ENCODE measurements around the gene FHOD1.

FHOD1 gene

DNA sequence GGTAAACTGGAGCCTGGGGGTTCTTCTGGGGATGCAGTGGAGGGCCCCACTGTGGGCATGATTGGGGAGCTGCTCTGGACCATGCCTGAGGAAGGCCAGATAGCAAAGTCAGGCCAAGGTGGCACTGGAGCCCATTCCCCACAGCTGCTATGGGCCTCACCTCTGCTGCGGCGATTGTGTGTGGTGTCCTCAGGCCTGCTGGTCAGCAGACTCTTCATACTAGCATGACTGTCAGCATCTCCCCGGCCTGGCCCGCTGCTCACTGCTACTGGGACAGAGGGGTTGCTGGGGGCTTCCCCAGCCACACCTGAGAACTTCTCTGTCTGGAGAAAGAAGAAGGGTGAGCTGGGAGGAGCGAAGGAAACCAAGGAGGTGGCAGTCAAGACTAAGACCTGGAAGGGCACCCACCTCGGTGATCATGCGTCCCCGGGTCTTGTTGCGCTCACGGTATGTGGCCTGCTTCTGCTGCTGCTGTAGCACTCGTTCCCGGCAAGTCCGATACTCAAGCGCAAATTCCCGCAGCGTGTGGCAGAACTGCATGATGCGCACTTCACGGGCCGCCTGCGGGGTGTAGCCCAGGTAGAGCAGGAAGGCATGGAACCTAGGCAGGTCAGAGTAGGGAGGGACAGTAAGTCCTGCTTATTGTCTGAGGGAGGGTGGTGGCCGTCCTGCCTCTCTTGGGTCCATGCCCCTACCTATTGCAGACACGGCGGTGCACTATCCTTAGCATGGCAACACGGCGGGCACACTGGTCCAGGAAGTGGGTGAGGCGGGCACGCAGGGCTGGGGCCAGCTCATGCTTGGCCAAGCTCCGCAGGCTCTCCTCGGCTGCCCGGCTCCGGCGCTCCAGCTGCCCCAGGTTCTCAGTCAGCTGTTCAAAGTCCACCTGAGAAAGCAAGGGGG is 17.1 kb downstream of the FHOD1 start:
- H3K36me3 ChIP-seq (ENCODE audit: control insufficient read depth in 4 of 4, insufficient read depth in 4 of 4, low read length in 3 of 4), result peaks cover 3 to 62% (median 52%) of the 10 kb centered on the region in 4 experiments
- POLR2A ChIA-PET, result interaction anchor here (0.7 to 1.5 kb wide), 4 partner anchors 14 to 21 kb away, joined by 3 to 7 read pairs (median 4); no protein-coding TSS in a partner anchor

DNA sequence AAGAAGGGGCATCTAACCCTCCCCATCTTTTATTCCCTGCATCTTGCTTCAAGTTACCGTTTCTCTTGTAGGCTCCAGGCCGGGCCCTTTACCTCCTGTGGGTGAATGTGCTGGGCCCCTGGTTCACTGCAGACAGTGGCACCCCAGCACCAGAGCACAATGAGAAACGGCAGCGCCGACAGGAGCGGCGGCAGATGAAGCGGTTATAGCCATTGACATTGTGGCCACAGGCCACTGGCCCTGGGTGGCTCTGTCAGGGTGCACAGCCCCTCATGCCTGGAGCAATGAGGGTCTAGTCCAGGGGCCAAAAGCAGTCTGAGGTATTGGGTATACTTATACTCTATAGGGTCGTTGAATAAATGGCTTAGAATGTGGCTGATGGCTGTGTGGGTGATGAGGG is 18.4 kb downstream of the FHOD1 start:
- Histone ChIP-seq H3K27me3 (replicated peaks in 2 of 5; ENCODE audit: control insufficient read depth in 4 of 5, insufficient read depth in 5 of 5, low read length in 4 of 5) (no peaks in the 10 kb centered on the region), H3K9me3 (ENCODE audit: control extremely low read depth in 1 of 5, control insufficient read depth in 4 of 5, insufficient read depth in 2 of 5, low read depth in 1 of 5, low read length in 4 of 5) (no peaks in the 10 kb centered on the region), H3K36me3 (ENCODE audit: control insufficient read depth in 4 of 4, insufficient read depth in 4 of 4, low read length in 3 of 4) (peaks cover 3 to 50% (median 44%) of the 10 kb centered on the region in 4 experiments), H3K4me1 (ENCODE audit: control extremely low read depth in 1 of 4, control insufficient read depth in 4 of 4, insufficient read depth in 4 of 4, low read length in 3 of 4) (peaks cover 10 to 35% (median 27%) of the 10 kb centered on the region in 4 experiments), H3K27ac (ENCODE audit: insufficient read depth in 1 of 2, low read depth in 1 of 2, low read length in 2 of 2, poor library complexity in 1 of 2, severe bottlenecking in 2 of 2) (no peak overlapping the region), H3K4me3 (ENCODE audit: control insufficient read depth in 1 of 7, extremely low read depth in 1 of 7, insufficient read depth in 4 of 7, low read depth in 2 of 7, low read length in 6 of 7) (no peak overlapping the region)
- CTCF ChIA-PET, result interaction anchor here (2.2 to 10.7 kb wide), 2 partner anchors 9 to 17 kb away, joined by 9 to 108 read pairs; partner anchors contain the start of genes FHOD1 and SLC9A5
- POLR2A ChIA-PET, result no interaction called here
- 98% methylated on average over 8 of the region's 9 CpGs for WGBS (ENCODE audit: insufficient coverage)
- DNase-seq, result no peak

More for the DNA sequence above, 17.1 kb downstream of the FHOD1 start:
- WGBS (ENCODE audit: insufficient coverage), result 95% methylated on average over 30 of the region's 32 CpGs
- Histone ChIP-seq H3K4me3 (ENCODE audit: control insufficient read depth in 1 of 7, extremely low read depth in 1 of 7, insufficient read depth in 4 of 7, low read depth in 2 of 7, low read length in 6 of 7) (no peak overlapping the region), H3K4me1 (ENCODE audit: control extremely low read depth in 1 of 4, control insufficient read depth in 4 of 4, insufficient read depth in 4 of 4, low read length in 3 of 4) (peaks cover 7 to 27% (median 20%) of the 10 kb centered on the region in 4 experiments), H3K27me3 (replicated peaks in 2 of 5; ENCODE audit: control insufficient read depth in 4 of 5, insufficient read depth in 5 of 5, low read length in 4 of 5) (no peaks in the 10 kb centered on the region), H3K27ac (ENCODE audit: insufficient read depth in 1 of 2, low read depth in 1 of 2, low read length in 2 of 2, poor library complexity in 1 of 2, severe bottlenecking in 2 of 2) (no peak overlapping the region), H3K9me3 (ENCODE audit: control extremely low read depth in 1 of 5, control insufficient read depth in 4 of 5, insufficient read depth in 2 of 5, low read depth in 1 of 5, low read length in 4 of 5) (no peaks in the 10 kb centered on the region)
- CTCF ChIA-PET, result interaction anchor here (1.0 to 10.7 kb wide), 4 partner anchors 8 to 45 kb away, joined by 3 to 108 read pairs (median 3); partner anchors contain the start of genes EXOC3L1, FHOD1 and SLC9A5
- no peak for DNase-seq

DNA sequence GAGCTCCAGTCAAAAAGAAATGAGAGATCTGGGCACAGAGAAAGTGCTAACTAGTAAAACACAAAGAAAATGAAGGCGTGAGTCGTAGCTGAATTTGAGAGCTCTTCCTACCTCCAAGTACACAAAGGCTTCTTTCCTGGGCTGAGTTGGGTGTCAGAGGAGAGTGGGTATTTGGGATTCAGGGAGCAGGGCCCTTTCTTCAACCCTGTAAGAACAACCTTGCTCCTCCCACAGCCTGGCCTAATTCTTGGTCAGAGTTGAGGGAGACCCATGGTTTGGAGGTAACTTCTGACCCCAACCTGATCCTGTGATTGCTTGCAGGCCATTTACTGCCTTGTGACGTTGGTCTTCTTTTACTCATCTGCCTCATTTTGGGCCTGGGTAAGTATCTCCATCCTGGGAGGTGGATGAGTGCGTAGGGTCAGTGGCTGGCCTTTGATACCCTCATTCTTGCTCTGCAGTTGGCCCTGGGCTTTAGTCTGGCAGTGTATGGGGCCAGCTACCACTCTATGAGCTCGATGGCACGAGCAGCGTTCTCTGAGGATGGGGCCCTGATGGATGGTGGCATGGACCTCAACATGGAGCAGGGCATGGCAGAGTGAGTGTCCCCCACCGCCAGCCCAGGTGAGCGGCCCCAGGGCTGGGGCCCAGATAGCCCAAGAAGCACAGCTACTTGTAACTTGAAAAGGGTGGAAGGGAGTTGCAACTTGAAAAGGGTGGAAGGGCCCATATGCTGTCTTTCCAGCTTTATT is 19.1 kb downstream of the FHOD1 start:
- H3K9me3 ChIP-seq (ENCODE audit: control extremely low read depth in 1 of 5, control insufficient read depth in 4 of 5, insufficient read depth in 2 of 5, low read depth in 1 of 5, low read length in 4 of 5), result no peaks in the 10 kb centered on the region
- H3K27me3 ChIP-seq (replicated peaks in 2 of 5; ENCODE audit: control insufficient read depth in 4 of 5, insufficient read depth in 5 of 5, low read length in 4 of 5), result no peaks in the 10 kb centered on the region
- H3K4me1 ChIP-seq (ENCODE audit: control extremely low read depth in 1 of 4, control insufficient read depth in 4 of 4, insufficient read depth in 4 of 4, low read length in 3 of 4), result peaks cover 11 to 42% (median 32%) of the 10 kb centered on the region in 4 experiments
- no peak for DNase-seq
- peak overlapping the region in 6 of 7 experiments; percentile 88 to 97 (median 92) for H3K4me3 ChIP-seq (ENCODE audit: control insufficient read depth in 1 of 7, extremely low read depth in 1 of 7, insufficient read depth in 4 of 7, low read depth in 2 of 7, low read length in 6 of 7)
- WGBS (ENCODE audit: insufficient coverage), result 98% methylated on average over 7 of the region's 9 CpGs
- ChIA-PET POLR2A (interaction anchor here (1.4 to 3.6 kb wide), 3 partner anchors 10 to 17 kb away, joined by 5 to 42 read pairs (median 6); partner anchors contain the start of gene FHOD1), CTCF (interaction anchor here (1.3 to 10.7 kb wide), 4 partner anchors 10 to 18 kb away, joined by 6 to 108 read pairs (median 8); partner anchors contain the start of genes FHOD1 and SLC9A5)
- peaks cover 3 to 44% (median 39%) of the 10 kb centered on the region in 4 experiments for H3K36me3 ChIP-seq (ENCODE audit: control insufficient read depth in 4 of 4, insufficient read depth in 4 of 4, low read length in 3 of 4)
- H3K27ac ChIP-seq (ENCODE audit: insufficient read depth in 1 of 2, low read depth in 1 of 2, low read length in 2 of 2, poor library complexity in 1 of 2, severe bottlenecking in 2 of 2), result peak overlapping the region in 1 of 2 experiments; percentile 88

DNA sequence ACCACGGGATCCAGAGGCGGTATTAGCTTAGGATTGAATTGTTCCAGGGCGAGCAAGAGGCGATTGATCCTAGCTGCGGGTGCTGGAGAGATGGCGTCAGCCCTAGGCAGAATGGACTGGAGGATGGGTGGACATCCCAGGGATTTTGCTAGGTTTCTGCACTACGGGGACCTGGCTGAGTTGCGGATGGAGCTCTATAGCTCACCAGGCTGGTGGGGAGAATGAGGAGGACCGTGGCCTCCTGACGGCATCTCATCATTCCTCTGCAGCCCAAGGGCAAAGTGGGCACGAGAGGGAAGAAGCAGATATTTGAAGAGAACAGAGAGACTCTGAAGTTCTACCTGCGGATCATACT is 19.7 kb downstream of the FHOD1 start:
- H3K4me1 ChIP-seq (ENCODE audit: control extremely low read depth in 1 of 4, control insufficient read depth in 4 of 4, insufficient read depth in 4 of 4, low read length in 3 of 4), result peaks cover 11 to 42% (median 32%) of the 10 kb centered on the region in 4 experiments
- CTCF ChIA-PET, result interaction anchor here (1.1 to 10.7 kb wide), 6 partner anchors 8 to 19 kb away, joined by 4 to 108 read pairs (median 8); partner anchors contain the start of genes FHOD1 and SLC9A5
- peak overlapping the region; percentile 80 to 97 (median 90) for H3K4me3 ChIP-seq (ENCODE audit: control insufficient read depth in 1 of 7, extremely low read depth in 1 of 7, insufficient read depth in 4 of 7, low read depth in 2 of 7, low read length in 6 of 7)
- H3K27me3 ChIP-seq (replicated peaks in 2 of 5; ENCODE audit: control insufficient read depth in 4 of 5, insufficient read depth in 5 of 5, low read length in 4 of 5), result no peaks in the 10 kb centered on the region
- peak overlapping the region; percentile 74 to 88 for H3K27ac ChIP-seq (ENCODE audit: insufficient read depth in 1 of 2, low read depth in 1 of 2, low read length in 2 of 2, poor library complexity in 1 of 2, severe bottlenecking in 2 of 2)
- no peak for DNase-seq
- H3K9me3 ChIP-seq (ENCODE audit: control extremely low read depth in 1 of 5, control insufficient read depth in 4 of 5, insufficient read depth in 2 of 5, low read depth in 1 of 5, low read length in 4 of 5), result no peaks in the 10 kb centered on the region
- H3K36me3 ChIP-seq (ENCODE audit: control insufficient read depth in 4 of 4, insufficient read depth in 4 of 4, low read length in 3 of 4), result peaks cover 3 to 45% (median 38%) of the 10 kb centered on the region in 4 experiments
- WGBS (ENCODE audit: insufficient coverage), result 20% methylated on average over 12 of the region's 12 CpGs
- POLR2A ChIA-PET, result interaction anchor here (1.4 to 3.6 kb wide), 3 partner anchors 11 to 18 kb away, joined by 5 to 42 read pairs (median 6); partner anchors contain the start of gene FHOD1

DNA sequence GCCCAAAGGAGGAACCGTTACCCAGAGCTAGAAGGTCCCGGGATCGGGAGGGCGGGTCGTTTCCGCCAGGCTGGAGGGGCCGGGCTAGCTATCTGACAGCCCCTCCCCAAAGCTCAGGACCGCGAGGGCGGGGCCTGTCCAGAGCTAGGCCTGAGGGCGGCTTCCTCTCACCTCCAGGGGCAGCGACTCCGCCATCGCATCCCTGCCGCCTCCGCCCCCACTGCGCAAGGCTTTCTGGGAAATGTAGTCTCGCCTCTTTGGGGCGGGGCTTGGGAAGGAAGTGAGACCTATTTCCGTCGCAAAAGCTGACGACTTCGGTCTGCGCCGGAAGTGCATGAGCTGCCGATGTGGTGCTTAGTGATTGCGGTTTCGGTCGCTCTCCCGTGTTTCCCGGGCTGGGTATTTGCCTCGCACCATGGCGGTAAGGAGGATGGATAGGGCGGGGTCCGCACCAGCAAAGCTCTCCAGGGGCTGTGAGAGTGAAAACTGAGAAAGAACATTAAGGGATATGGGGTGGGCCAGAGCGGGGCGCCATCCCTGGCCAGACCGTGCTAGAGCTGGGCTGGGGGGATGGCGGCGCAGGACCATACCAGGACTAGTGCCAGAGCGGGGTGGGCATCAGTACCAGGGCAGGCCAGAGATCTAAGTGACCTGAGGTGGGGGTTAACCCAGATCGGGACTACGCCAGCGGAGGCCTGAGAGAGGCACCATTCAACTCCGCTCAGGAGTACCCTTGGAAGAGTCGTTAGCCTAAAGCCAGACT is 20.3 kb downstream of the FHOD1 start, which contains the start of gene TMEM208:
Gene TMEM208 (plus strand): TSS at position 327 of the 763 bp plus-strand sequence. CDS start 89 bp downstream, at position 416.
- POLR2A ChIA-PET, result interaction anchor here (1.4 to 3.6 kb wide), 3 partner anchors 12 to 19 kb away, joined by 5 to 42 read pairs (median 6); partner anchors contain the start of gene FHOD1
- Histone ChIP-seq H3K4me1 (ENCODE audit: control extremely low read depth in 1 of 4, control insufficient read depth in 4 of 4, insufficient read depth in 4 of 4, low read length in 3 of 4) (peaks cover 11 to 42% (median 32%) of the 10 kb centered on the region in 4 experiments), H3K27me3 (replicated peaks in 2 of 5; ENCODE audit: control insufficient read depth in 4 of 5, insufficient read depth in 5 of 5, low read length in 4 of 5) (no peaks in the 10 kb centered on the region), H3K4me3 (ENCODE audit: control insufficient read depth in 1 of 7, extremely low read depth in 1 of 7, insufficient read depth in 4 of 7, low read depth in 2 of 7, low read length in 6 of 7) (peak within 1 kb of the TSS; percentile 80 to 97 (median 90)), H3K36me3 (ENCODE audit: control insufficient read depth in 4 of 4, insufficient read depth in 4 of 4, low read length in 3 of 4) (peaks cover 3 to 42% (median 36%) of the 10 kb centered on the region in 4 experiments), H3K27ac (ENCODE audit: insufficient read depth in 1 of 2, low read depth in 1 of 2, low read length in 2 of 2, poor library complexity in 1 of 2, severe bottlenecking in 2 of 2) (peak within 1 kb of the TSS; percentile 74 to 88), H3K9me3 (ENCODE audit: control extremely low read depth in 1 of 5, control insufficient read depth in 4 of 5, insufficient read depth in 2 of 5, low read depth in 1 of 5, low read length in 4 of 5) (no peaks in the 10 kb centered on the region)
- peak; percentile 99 for DNase-seq
- 0% methylated on average over 42 of the region's 46 CpGs for WGBS (ENCODE audit: insufficient coverage)
- CTCF ChIA-PET, result interaction anchor here (0.6 to 10.7 kb wide), 13 partner anchors 9 to 288 kb away, joined by 3 to 108 read pairs (median 5); partner anchors contain the start of genes EXOC3L1, FHOD1 and SLC9A5

Data from common myeloid progenitor, CD34-positive (primary cell).